IMR-90 (cell line): ENCODE results near the gene NELL2.
"Not testable (repeated sequence)": the region's sequence is repeated elsewhere in the genome, so short reads cannot be mapped to it uniquely, and the experiment has no call there.

ENCODE experiments used
- CEBPB ChIP-seq: IDR thresholded peaks from 2 replicates; pipeline ENCODE4 v1.6.1; 2012; ENCODE audit warnings: low read depth, low read length, improper control_type of control experiment
- CTCF ChIP-seq: conservative IDR thresholded peaks from 2 replicates; pipeline ENCODE4 v1.5.1; 2012; ENCODE audit warnings: mild to moderate bottlenecking, low read depth, low read length, improper control_type of control experiment
- MAFK ChIP-seq: IDR thresholded peaks from 2 replicates; pipeline ENCODE4 v1.6.1; 2012; ENCODE audit warnings: low read depth, low read length, improper control_type of control experiment
- MAZ ChIP-seq: IDR thresholded peaks from 2 replicates; pipeline ENCODE4 v1.6.1; 2012; ENCODE audit warnings: low read depth, mild to moderate bottlenecking, low read length, improper control_type of control experiment, moderate library complexity, borderline replicate concordance
- POLR2A ChIP-seq: IDR thresholded peaks from 2 replicates; pipeline ENCODE4 v1.6.1; 2012; ENCODE audit warnings: mild to moderate bottlenecking, low read depth, low read length
- RAD21 ChIP-seq: IDR thresholded peaks from 2 replicates; pipeline ENCODE4 v1.6.1; 2012; ENCODE audit warnings: low read length, improper control_type of control experiment
- RCOR1 ChIP-seq: IDR thresholded peaks from 2 replicates; pipeline ENCODE4 v1.6.1; 2012; ENCODE audit warnings: mild to moderate bottlenecking, low read length, improper control_type of control experiment; ENCODE audit not compliant: insufficient replicate concordance
- RFX5 ChIP-seq: IDR thresholded peaks from 2 replicates; pipeline ENCODE4 v1.8.0; 2012; ENCODE audit warnings: low read depth, mild to moderate bottlenecking, low read length, moderate library complexity
- SMC3 ChIP-seq: fragments of 150-350 bp; IDR thresholded peaks from 2 replicates; pipeline ENCODE4 v1.6.1; 2016; ENCODE audit warnings: low read depth, mild to moderate bottlenecking, antibody characterized with exemption, low read length, moderate library complexity
- USF2 ChIP-seq: fragments of 150-350 bp; IDR thresholded peaks from 2 replicates; pipeline ENCODE4 v1.6.1; 2017; ENCODE audit warnings: mild to moderate bottlenecking, antibody characterized with exemption, low read length, low read depth
- TF ChIP-seq, protein P1 (sequence below): fragments of 150-350 bp; IDR thresholded peaks from 2 replicates; pipeline ENCODE4 v1.6.1; 2016; ENCODE audit warnings: low read depth, mild to moderate bottlenecking, low read length, moderate library complexity, borderline replicate concordance

- not testable (repeated sequence) for TF ChIP-seq CTCF, CEBPB, USF2, POLR2A, RCOR1, MAZ, MAFK, SMC3, RAD21, RFX5
- TF ChIP-seq, protein P1, sequence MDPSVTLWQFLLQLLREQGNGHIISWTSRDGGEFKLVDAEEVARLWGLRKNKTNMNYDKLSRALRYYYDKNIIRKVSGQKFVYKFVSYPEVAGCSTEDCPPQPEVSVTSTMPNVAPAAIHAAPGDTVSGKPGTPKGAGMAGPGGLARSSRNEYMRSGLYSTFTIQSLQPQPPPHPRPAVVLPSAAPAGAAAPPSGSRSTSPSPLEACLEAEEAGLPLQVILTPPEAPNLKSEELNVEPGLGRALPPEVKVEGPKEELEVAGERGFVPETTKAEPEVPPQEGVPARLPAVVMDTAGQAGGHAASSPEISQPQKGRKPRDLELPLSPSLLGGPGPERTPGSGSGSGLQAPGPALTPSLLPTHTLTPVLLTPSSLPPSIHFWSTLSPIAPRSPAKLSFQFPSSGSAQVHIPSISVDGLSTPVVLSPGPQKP: not testable (repeated sequence)
Observed at GRCh38 chr12:44686821-44687432, 189.2 kb downstream of the NELL2 start.
